Mononuclear cell (primary cell): ENCODE measurements around the gene KIF13A. TPM values are rescaled to one million over a fixed set of nuclear protein-coding genes. Genes with fewer than 3 reads are reported as not detected.
"Not testable (repeated sequence)": the region's sequence is repeated elsewhere in the genome, so short reads cannot be mapped to it uniquely, and the experiment has no call there.

Experiments
- H3K27me3 ChIP-seq: 2 replicates; pipeline ENCODE4 v1.6.0; 2011; ENCODE audit warnings: low read length, control low read depth; ENCODE audit not compliant: insufficient read depth
- H3K4me1 ChIP-seq: 2 replicates; pipeline ENCODE4 v1.5.1; 2011; ENCODE audit warnings: mild to moderate bottlenecking, low read length, control low read depth; ENCODE audit not compliant: insufficient read depth
- H3K4me3 ChIP-seq: 2 replicates; pipeline ENCODE4 v1.5.1; 2011; ENCODE audit warnings: mild to moderate bottlenecking, low read length, moderate library complexity
- H3K9me3 ChIP-seq: 2 replicates; pipeline ENCODE4 v1.5.1; 2011; ENCODE audit warnings: low read depth, mild to moderate bottlenecking, control low read depth, low read length
- total RNA-seq: library from RNA; depleted of rRNA; stranded (reverse); fragments of >200 nt; gene quantifications from one replicate; pipeline ENCODE4 v1.2.3, GENCODE V29; 2012

The KIF13A gene
- total RNA-seq, 1 donor = 18.1 TPM

- Histone ChIP-seq H3K4me1 (no peaks in the 10 kb centered on the region), H3K9me3 (no peaks in the 10 kb centered on the region), H3K27me3 (no peaks in the 10 kb centered on the region), H3K4me3 (no peak overlapping the region)
Observed at GRCh38 chr6:17829905-17830304, 157.5 kb downstream of the KIF13A start.

- Histone ChIP-seq H3K4me3 (no peak overlapping the region), H3K4me1 (no peaks in the 10 kb centered on the region), H3K27me3 (no peaks in the 10 kb centered on the region), H3K9me3 (no peaks in the 10 kb centered on the region)
Observed at GRCh38 chr6:17828149-17828548, 159.3 kb downstream of the KIF13A start.

DNA sequence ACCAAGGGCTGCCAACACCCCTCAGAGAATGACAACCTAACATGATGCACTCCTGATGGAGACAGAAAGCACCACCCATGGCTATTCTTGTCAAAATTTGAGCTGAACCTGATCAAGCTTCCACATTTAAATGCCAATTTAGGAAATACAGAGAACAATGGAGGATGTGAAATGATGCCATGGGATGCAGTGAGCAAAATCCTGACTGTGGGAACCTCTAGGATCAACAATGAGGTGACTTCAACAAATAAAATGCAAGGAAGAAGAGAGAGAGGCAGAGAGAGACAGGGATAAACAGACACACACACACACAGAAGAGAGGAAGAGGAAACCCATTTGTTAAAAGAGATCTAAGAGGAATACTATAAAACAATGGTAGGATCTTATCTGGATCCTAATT is 161.1 kb downstream of the KIF13A start:
- no peaks in the 10 kb centered on the region for H3K27me3 ChIP-seq
- no peak overlapping the region for H3K4me3 ChIP-seq
- no peaks in the 10 kb centered on the region for H3K9me3 ChIP-seq
- H3K4me1 ChIP-seq = no peaks in the 10 kb centered on the region

- H3K4me1 ChIP-seq = no peaks in the 10 kb centered on the region
- no peaks in the 10 kb centered on the region for H3K9me3 ChIP-seq
- H3K4me3 ChIP-seq = no peak overlapping the region
- no peaks in the 10 kb centered on the region for H3K27me3 ChIP-seq
Observed at GRCh38 chr6:17820055-17820454, 167.4 kb downstream of the KIF13A start.

GRCh38 chr6:17817763-17818162 is 169.7 kb downstream of the KIF13A start:
- Histone ChIP-seq H3K27me3 (no peaks in the 10 kb centered on the region), H3K9me3 (no peaks in the 10 kb centered on the region), H3K4me1 (no peaks in the 10 kb centered on the region), H3K4me3 (no peak overlapping the region)

GRCh38 chr6:17816921-17817611 is 170.4 kb downstream of the KIF13A start:
- H3K27me3 ChIP-seq = no peaks in the 10 kb centered on the region
- no peaks in the 10 kb centered on the region for H3K4me1 ChIP-seq
- no peak overlapping the region for H3K4me3 ChIP-seq
- H3K9me3 ChIP-seq = no peaks in the 10 kb centered on the region

DNA sequence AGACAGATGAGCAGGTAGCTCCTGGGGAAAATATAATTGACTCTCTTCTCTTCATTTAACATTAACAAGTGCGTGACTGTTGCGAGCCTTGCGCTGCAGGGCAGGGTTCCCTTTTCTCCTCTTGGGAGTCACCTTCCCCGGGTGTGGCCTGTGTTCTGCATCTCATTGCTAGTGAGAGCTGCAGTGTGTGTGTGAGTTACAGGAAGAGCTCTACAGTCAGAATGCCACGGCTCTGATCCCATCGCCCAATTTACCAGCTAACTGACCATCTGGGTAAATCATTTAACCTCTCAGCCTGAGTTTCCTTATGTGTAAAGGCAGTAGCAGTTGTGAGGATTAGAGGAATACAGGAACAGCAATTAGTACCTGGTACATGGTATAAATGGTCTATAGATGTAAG is 173.9 kb downstream of the KIF13A start:
- Histone ChIP-seq H3K4me1 (no peaks in the 10 kb centered on the region), H3K9me3 (no peaks in the 10 kb centered on the region), H3K4me3 (no peak overlapping the region), H3K27me3 (no peaks in the 10 kb centered on the region)

DNA sequence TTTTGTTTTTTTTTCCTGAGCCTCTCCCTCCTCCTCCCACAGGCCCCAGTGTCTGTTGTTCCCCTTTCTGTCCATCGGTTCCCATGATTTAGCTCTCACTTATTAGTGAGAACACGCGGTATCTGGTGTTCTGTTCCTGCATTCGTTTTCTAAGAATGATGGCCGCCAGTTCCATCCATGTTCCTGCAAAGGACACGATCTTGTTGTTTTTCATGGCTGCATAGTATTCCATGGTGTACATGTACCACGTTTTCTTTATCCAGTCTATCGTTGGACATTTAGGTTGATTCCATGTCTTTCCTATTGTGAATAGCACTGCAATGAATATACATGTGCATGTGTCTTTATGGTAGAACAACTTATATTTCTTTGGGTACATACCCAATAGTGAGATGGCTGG is 175.1 kb downstream of the KIF13A start:
- H3K4me3 ChIP-seq = no peak overlapping the region
- H3K27me3 ChIP-seq = no peaks in the 10 kb centered on the region
- no peaks in the 10 kb centered on the region for H3K9me3 ChIP-seq

GRCh38 chr6:17808609-17809008 is 178.8 kb downstream of the KIF13A start:
- H3K9me3 ChIP-seq = no peaks in the 10 kb centered on the region
- no peaks in the 10 kb centered on the region for H3K27me3 ChIP-seq
- no peak overlapping the region for H3K4me3 ChIP-seq
- no peaks in the 10 kb centered on the region for H3K4me1 ChIP-seq

More for the DNA sequence above, 175.1 kb downstream of the KIF13A start:
- H3K4me1 ChIP-seq = no peaks in the 10 kb centered on the region

GRCh38 chr6:17807431-17807830 is 180.0 kb downstream of the KIF13A start:
- not testable (repeated sequence) for H3K4me1 ChIP-seq, H3K27me3 ChIP-seq, H3K4me3 ChIP-seq, H3K9me3 ChIP-seq

DNA sequence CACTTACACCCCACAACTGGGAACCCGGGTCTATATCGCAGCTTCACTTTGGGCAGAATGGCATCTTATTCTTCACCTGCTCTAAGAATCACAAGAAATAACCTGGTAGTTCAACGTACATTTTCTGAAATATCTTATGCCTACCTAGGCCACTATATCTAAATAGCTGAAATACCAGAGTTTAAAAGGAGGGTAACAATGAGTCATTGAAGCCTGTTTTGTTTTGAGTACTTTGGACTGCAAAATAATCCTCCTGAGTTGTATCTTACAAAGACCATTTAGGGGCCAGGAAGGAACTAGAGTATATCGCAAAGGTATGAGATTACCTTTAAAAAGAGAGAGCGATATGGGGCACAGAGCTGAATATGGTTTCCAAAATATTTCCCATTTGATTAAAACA is 184.0 kb downstream of the KIF13A start:
- no peak overlapping the region for H3K4me3 ChIP-seq
- H3K27me3 ChIP-seq = no peaks in the 10 kb centered on the region
- no peaks in the 10 kb centered on the region for H3K4me1 ChIP-seq
- H3K9me3 ChIP-seq = no peaks in the 10 kb centered on the region

- Histone ChIP-seq H3K4me3 (no peak overlapping the region), H3K27me3 (no peaks in the 10 kb centered on the region), H3K4me1 (no peaks in the 10 kb centered on the region), H3K9me3 (no peaks in the 10 kb centered on the region)
Observed at GRCh38 chr6:17798477-17799154, 188.8 kb downstream of the KIF13A start.

- Histone ChIP-seq H3K27me3 (no peaks in the 10 kb centered on the region), H3K9me3 (no peaks in the 10 kb centered on the region), H3K4me1 (no peaks in the 10 kb centered on the region), H3K4me3 (no peak overlapping the region)
Observed at GRCh38 chr6:17790489-17790888, 196.9 kb downstream of the KIF13A start.

DNA sequence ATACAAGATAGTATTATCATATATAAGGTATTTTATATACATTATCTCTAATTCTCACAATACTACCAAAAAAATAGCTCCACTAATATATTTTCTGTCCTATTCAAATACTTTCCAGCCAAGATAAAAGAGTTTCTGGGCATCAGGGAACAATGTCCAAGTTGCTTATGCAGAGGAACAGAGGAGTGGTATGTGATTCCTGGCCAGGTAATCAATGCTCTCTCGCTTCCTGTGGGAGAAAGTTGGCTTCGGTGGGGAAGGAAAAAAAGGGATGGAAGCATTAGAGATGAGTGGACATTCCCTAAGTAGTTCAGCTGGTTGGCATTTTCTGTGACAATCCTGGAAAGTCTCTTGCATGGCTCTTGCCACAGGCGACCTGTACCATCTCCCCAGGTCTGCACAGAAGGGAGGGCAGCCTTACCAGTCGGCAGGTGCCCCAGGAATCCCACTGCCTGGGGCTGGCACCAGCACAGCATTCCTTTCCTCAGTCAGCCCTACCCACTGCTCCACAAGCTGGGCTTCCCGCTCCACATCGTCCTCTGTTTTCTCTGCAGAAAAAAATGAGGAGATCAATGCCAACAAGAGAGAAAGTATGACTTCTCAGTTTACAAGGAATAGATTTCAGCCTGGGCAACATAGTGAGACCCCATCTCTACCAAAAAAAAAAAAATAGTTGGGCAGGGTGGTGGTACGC is 202.2 kb downstream of the KIF13A start:
- Histone ChIP-seq H3K4me1 (no peaks in the 10 kb centered on the region), H3K4me3 (no peak overlapping the region), H3K9me3 (no peaks in the 10 kb centered on the region), H3K27me3 (no peaks in the 10 kb centered on the region)

GRCh38 chr6:17780061-17780460 is 207.4 kb downstream of the KIF13A start:
- no peaks in the 10 kb centered on the region for H3K27me3 ChIP-seq
- H3K4me3 ChIP-seq = no peak overlapping the region
- no peaks in the 10 kb centered on the region for H3K4me1 ChIP-seq
- H3K9me3 ChIP-seq = no peaks in the 10 kb centered on the region
